NT2/D1 (cell line): ENCODE results near the gene SLC38A11.

ENCODE experiments used
- SUZ12 ChIP-seq: IDR thresholded peaks from 2 replicates; pipeline ENCODE4 v1.6.1; 2011; ENCODE audit not compliant: insufficient read length, insufficient read depth; ENCODE audit errors: extremely low read depth
- YY1 ChIP-seq: IDR thresholded peaks from 2 replicates; pipeline ENCODE4 v1.6.1; 2011; ENCODE audit not compliant: insufficient read length, insufficient read depth
- ZNF274 ChIP-seq: IDR thresholded peaks from 2 replicates; pipeline ENCODE4 v1.6.1; 2011; ENCODE audit warnings: mild to moderate bottlenecking, low read depth, low read length

DNA sequence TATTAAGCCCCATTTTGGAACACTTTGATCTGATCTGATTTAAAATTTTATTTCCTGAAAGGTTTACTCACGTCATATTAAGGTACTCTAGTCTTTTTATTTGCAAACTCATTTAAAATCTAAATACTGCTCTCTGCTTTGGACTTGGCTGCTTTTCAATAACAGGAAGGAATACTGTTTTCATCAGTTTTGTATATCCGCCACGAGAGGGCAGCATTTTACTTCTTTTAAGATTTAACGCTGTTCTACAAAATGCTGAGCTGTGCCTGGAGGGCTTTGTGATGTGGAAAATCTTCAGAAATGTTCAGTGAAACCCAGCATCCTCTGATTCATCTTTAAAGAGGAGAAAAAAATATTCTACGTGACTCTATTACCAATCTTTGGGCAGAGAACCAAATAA, 37.5 kb upstream of the SLC38A11 start:
- TF ChIP-seq YY1 (no peak), ZNF274 (no peak), SUZ12 (no peak)
